Measurements from ENCODE around the gene S100A5.

S100A5 gene

DNA sequence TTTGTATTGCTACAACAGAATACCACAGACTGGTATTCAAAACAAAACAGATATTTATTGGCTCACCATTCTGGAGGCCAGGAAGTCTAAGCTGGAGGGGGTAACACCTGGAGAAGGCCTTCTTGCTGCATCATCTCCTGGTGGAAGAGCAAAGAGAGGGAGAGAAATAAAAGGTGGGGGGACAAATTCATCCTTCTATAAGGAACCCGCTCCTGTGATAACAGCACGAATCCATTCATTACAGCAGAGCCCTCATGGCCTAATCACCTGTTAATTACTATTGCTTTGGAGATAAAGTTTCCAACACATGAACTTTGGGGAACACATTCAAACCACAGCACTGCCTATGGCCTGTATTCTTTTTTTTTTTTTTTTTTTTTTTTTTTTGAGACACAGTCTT, 19.5 kb upstream of the S100A5 start:
- no peaks in the 10 kb centered on the region for H3K9me3 ChIP-seq (ENCODE audit: control insufficient read depth, insufficient read depth, low read depth, low read length)
- TF ChIP-seq OSR2 (tag by site-specific recombination; IDR thresholded peaks at IDR 0.05) (no peak), ZNF16 (tag by site-specific recombination; IDR thresholded peaks at IDR 0.05; ENCODE audit: low read depth) (no peak), ZNF146 (tag by site-specific recombination; IDR thresholded peaks at IDR 0.05) (no peak), HOXD13 (CRISPR knock-in tag; IDR thresholded peaks at IDR 0.05; ENCODE audit: borderline replicate concordance) (no peak), ZNF580 (tag by site-specific recombination; IDR thresholded peaks at IDR 0.05) (no peak), ZNF610 (tag by site-specific recombination; IDR thresholded peaks at IDR 0.05; ENCODE audit: borderline replicate concordance) (no peak), ZNF174 (tag by site-specific recombination; IDR thresholded peaks at IDR 0.05) (no peak), BCL11B (tag by site-specific recombination; IDR thresholded peaks at IDR 0.05; ENCODE audit: low read depth) (no peak), ZNF416 (tag by site-specific recombination; IDR thresholded peaks at IDR 0.05) (no peak), ZNF624 (tag by site-specific recombination; IDR thresholded peaks at IDR 0.05) (no peak), TRIM28 (IDR thresholded peaks at IDR 0.05; ENCODE audit: borderline replicate concordance, low read length) (no peak), ZNF24 (tag by site-specific recombination; IDR thresholded peaks at IDR 0.05) (no peak), ZNF707 (tag by site-specific recombination; IDR thresholded peaks at IDR 0.05) (no peak), PBX3 (CRISPR knock-in tag; IDR thresholded peaks at IDR 0.05) (no peak), HOXC10 (CRISPR knock-in tag; IDR thresholded peaks at IDR 0.05) (no peak), GLI2 (tag by site-specific recombination; IDR thresholded peaks at IDR 0.05; ENCODE audit: borderline replicate concordance, low read depth) (no peak), ZBTB49 (tag by site-specific recombination; IDR thresholded peaks at IDR 0.05; ENCODE audit: low read depth) (no peak), ZNF140 (tag by site-specific recombination; IDR thresholded peaks at IDR 0.05) (no peak), ZNF37A (tag by site-specific recombination; IDR thresholded peaks at IDR 0.05) (no peak)
- TF ChIP-seq, protein P1, sequence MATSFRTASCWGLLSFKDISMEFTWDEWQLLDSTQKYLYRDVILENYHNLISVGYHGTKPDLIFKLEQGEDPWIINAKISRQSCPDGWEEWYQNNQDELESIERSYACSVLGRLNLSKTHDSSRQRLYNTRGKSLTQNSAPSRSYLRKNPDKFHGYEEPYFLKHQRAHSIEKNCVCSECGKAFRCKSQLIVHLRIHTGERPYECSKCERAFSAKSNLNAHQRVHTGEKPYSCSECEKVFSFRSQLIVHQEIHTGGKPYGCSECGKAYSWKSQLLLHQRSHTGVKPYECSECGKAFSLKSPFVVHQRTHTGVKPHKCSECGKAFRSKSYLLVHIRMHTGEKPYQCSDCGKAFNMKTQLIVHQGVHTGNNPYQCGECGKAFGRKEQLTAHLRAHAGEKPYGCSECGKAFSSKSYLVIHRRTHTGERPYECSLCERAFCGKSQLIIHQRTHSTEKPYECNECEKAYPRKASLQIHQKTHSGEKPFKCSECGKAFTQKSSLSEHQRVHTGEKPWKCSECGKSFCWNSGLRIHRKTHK (tag by site-specific recombination; IDR thresholded peaks at IDR 0.05): no peak
- ChIA-PET POLR2A (no interaction called here), CTCF (interaction anchor here (0.7 to 1.3 kb wide), 3 partner anchors 26 to 1401 kb away, joined by 3 to 5 read pairs (median 3); no protein-coding TSS in a partner anchor)
- H3K36me3 ChIP-seq (ENCODE audit: control insufficient read depth in 2 of 2, insufficient read depth in 1 of 2, low read length in 2 of 2): no peaks in the 10 kb centered on the region
- H3K27ac ChIP-seq (ENCODE audit: extremely low read depth, low read depth, low read length): no peak overlapping the region
- no peaks in the 10 kb centered on the region for H3K4me1 ChIP-seq (ENCODE audit: control insufficient read depth, insufficient read depth, low read length)
- H3K4me3 ChIP-seq (ENCODE audit: low read depth, low read length): no peak overlapping the region

DNA sequence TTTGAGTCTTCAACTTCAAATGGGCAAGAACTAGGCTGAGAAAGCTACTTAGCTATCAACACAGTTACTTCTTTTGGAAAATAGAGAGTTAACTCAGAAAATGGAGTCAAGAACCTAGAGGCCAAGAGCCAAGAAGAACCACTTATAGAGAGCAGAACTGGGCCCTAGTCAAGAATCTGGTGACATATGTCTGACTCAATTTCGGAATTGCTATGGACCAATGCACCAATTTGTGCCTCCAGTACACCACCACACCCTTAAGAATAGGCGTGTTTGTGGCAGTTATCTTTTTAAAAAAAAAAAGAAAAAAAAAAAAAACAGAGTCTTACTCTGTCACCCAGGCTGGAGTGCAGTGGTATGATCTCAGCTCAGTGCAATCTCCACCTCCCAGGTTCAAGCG, 17.1 kb upstream of the S100A5 start:
- TF ChIP-seq CTCF (tag by site-specific recombination; IDR thresholded peaks at IDR 0.05) (no peak), KLF9 (tag by site-specific recombination; IDR thresholded peaks at IDR 0.05; ENCODE audit: low read depth) (no peak)
- Histone ChIP-seq H3K4me3 (ENCODE audit: low read depth, low read length) (no peak overlapping the region), H3K27ac (ENCODE audit: extremely low read depth, low read depth, low read length) (no peak overlapping the region), H3K4me1 (ENCODE audit: control insufficient read depth, insufficient read depth, low read length) (no peaks in the 10 kb centered on the region), H3K36me3 (ENCODE audit: control insufficient read depth in 2 of 2, insufficient read depth in 1 of 2, low read length in 2 of 2) (no peaks in the 10 kb centered on the region), H3K9me3 (ENCODE audit: control insufficient read depth, insufficient read depth, low read depth, low read length) (no peaks in the 10 kb centered on the region)
- ChIA-PET CTCF (interaction anchor here (0.6 to 1.2 kb wide), 4 partner anchors 47 to 1874 kb away, joined by 3 to 5 read pairs (median 4); no protein-coding TSS in a partner anchor), POLR2A (interaction anchor here (0.6 to 1.3 kb wide), 3 partner anchors 13 to 85 kb away, joined by 3 to 4 read pairs (median 3); no protein-coding TSS in a partner anchor)
